Measurements from ENCODE around the gene GSDME. TPM values are rescaled to one million over a fixed set of nuclear protein-coding genes. Genes with fewer than 3 reads are reported as not detected.

Gene GSDME
- polyA plus RNA-seq, 3 donors from 2014 or later = 0.10 TPM; not detected in 2

DNA sequence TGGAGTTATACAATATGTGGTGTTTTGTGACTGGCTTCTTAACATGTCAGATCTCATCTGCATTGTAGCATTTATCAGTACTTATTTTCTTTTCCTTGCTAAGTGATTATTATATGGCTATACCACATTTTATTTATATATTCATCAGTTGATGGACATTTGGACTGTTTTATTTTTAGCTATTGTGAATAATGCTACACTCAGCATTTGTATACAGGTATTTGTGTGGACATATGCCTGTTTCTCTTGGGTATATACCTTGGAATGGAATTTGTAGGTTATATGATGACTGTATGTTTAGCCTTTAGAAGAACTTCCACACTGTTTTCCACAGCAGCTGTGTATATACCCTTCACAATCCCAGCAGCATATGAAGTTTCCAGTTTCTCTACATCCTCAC lies 86.5 kb downstream of the GSDME start:
- H3K9me3 Mint-ChIP-seq = no peaks in the 10 kb centered on the region
- no peaks in the 10 kb centered on the region for H3K36me3 Mint-ChIP-seq
- H3K27me3 Mint-ChIP-seq (ENCODE audit: low read depth in 3 of 3) = peaks cover 0 to 1% (median 0%) of the 10 kb centered on the region in 3 donors
- no peak overlapping the region for H3K27ac Mint-ChIP-seq
- H3K4me3 Mint-ChIP-seq = no peak overlapping the region
- DNase-seq = no peak
- no peaks in the 10 kb centered on the region for H3K4me1 Mint-ChIP-seq

DNA sequence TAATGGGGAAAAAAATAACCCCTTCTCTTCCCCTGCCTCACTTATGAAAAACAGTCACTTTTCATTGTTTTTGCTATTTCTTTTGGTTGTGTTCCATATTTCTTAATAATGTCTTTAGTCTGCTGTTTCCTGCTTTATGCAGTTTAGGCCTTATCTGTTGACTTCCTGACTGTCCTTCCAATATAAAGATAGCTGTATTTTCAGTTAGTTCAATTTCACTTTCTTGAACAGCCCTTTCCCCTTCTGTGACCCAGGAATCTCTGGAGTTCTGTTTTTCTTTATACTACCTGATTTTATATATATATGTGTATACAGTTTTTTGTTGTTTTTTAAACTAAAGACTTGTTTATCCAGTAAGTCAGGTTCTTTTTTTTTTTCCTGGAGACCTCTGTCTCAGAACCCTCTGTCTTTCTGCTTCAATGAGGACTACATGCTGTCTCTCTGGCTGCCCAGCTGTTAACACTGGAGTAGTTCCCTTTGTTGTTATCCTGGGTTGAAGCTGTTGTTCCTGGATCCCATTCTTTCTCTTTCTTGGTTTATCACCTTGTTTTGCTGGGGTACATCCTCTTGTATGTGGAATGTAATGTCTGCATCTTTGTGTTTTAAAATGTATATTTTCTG lies 87.2 kb downstream of the GSDME start:
- Mint-ChIP-seq H3K27ac (peak overlapping the region in 1 of 6 donors; percentile 3), H3K4me3 (no peak overlapping the region)
- no peak for DNase-seq

DNA sequence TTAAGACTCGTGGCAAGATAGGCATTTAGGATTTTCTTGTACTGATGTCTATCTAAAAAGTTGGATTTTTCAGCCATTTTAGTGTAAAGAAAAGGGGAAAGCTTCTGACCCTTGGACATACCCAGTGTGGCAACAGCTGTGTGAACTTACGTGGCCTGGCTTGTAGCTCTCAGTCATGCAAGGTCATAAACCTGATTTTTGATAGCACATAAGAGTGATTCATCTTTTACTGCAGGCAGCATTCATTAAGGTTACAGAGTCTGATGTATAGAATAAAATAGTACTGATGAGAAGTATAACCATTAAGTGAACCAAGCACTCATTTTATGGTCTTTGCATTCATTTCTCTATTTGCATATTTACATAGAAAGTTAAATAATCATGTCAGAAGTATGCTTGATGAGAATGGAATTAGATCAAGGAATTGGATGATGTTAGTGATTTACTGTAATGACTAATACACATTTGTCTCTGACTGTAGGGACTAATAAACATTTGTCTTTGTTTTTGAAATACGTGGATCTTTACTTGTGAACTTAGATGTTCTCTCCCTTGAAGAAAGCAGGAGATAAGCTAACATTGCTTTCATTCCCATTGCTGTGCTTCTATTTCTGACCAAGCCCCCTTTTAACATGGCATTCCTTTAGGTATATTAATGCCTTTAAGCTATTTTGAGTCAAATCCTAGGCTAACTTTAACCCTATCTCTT lies 88.2 kb downstream of the GSDME start:
- Mint-ChIP-seq H3K36me3 (no peaks in the 10 kb centered on the region), H3K27ac (peak overlapping the region in 1 of 6 donors; percentile 1), H3K9me3 (no peaks in the 10 kb centered on the region), H3K4me1 (no peaks in the 10 kb centered on the region), H3K4me3 (no peak overlapping the region), H3K27me3 (ENCODE audit: low read depth in 3 of 3) (peaks cover 0 to 1% (median 0%) of the 10 kb centered on the region in 3 donors)
- no peak for DNase-seq

More for the DNA sequence above, 87.2 kb downstream of the GSDME start:
- no peaks in the 10 kb centered on the region for H3K36me3 Mint-ChIP-seq
- no peaks in the 10 kb centered on the region for H3K9me3 Mint-ChIP-seq
- H3K27me3 Mint-ChIP-seq (ENCODE audit: low read depth in 3 of 3) = peaks cover 0 to 1% (median 0%) of the 10 kb centered on the region in 3 donors
- H3K4me1 Mint-ChIP-seq = no peaks in the 10 kb centered on the region

DNA sequence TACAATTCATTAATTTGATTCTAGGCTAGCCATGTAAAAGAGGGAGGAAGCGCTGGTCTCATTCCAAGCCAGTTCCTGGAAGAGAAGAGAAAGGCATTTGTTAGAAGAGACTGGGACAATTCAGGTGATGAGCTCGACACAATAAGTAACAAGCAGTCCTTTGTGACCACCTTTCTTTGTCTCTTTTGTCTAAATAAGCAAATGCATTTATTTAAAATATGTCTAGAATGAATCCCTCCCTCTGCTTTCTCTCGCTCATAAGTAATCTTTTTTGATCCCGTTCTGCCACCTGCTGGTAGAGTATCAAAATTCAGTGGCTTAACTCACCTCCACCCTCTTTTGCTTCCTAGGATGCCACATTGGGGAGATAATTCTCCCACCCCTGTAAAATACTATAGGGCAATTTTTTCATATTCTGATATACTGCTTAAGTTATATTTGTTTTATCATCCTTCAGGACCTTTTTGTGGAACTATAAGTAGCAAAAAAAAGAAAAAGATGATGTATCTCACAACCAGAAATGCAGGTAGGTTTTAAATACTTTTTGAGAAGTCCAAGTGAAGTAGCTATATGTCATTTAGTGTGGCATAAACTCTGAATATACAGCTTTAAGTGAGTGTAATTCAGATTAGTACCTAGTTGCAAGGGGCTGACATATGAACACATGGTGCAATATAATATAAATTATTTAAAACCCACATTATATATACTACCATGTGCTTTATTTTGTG lies 91.5 kb downstream of the GSDME start:
- H3K27ac Mint-ChIP-seq = no peak overlapping the region
- no peaks in the 10 kb centered on the region for H3K36me3 Mint-ChIP-seq
- no peak overlapping the region for H3K4me3 Mint-ChIP-seq
- peak; percentile 27 to 47 (median 32) for DNase-seq
- no peaks in the 10 kb centered on the region for H3K9me3 Mint-ChIP-seq
- no peaks in the 10 kb centered on the region for H3K4me1 Mint-ChIP-seq
- H3K27me3 Mint-ChIP-seq (ENCODE audit: low read depth in 3 of 3) = no peaks in the 10 kb centered on the region

DNA sequence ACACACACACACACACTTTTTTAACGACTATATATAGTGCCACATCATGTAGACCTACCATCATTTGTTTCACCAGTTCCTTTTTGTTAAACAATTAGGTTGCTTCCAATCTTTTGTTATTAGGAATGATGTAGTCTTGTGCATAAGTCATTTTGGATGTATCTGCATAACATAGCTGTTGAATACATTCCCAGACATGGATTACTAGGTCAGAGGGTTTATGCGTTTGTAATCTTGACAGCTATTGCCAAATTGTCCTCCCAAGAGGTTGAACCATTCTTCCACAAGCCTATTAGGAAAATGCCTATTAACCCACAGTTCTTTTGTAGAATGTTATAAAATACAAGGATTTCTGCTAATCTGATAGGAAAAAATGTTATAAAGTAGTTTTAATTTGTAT lies 96.7 kb downstream of the GSDME start:
- Mint-ChIP-seq H3K9me3 (no peaks in the 10 kb centered on the region), H3K27me3 (ENCODE audit: low read depth in 3 of 3) (no peaks in the 10 kb centered on the region), H3K36me3 (no peaks in the 10 kb centered on the region), H3K27ac (no peak overlapping the region), H3K4me3 (no peak overlapping the region), H3K4me1 (no peaks in the 10 kb centered on the region)
- no peak for DNase-seq

DNA sequence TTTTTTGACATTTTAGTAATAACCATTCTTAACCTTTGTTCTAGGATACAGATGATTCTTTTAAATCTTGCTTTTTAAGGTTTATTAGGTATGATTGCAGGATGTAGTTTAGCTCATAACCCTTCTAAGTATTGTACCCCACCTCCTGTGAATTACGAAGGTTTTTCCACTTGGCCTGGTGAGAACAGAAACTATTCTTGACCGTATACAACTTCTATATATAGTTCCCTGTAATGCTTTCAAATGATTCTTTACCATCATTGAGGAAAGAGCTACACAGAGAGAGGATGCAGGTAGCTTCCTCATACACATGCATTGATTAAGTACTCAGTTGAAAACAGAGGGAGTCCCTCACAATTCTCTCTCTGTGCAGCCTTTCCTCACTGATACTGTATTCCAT lies 97.8 kb downstream of the GSDME start:
- no peak for DNase-seq
- Mint-ChIP-seq H3K27me3 (ENCODE audit: low read depth in 3 of 3) (no peaks in the 10 kb centered on the region), H3K4me1 (no peaks in the 10 kb centered on the region), H3K27ac (no peak overlapping the region), H3K9me3 (no peaks in the 10 kb centered on the region), H3K36me3 (no peaks in the 10 kb centered on the region), H3K4me3 (no peak overlapping the region)

DNA sequence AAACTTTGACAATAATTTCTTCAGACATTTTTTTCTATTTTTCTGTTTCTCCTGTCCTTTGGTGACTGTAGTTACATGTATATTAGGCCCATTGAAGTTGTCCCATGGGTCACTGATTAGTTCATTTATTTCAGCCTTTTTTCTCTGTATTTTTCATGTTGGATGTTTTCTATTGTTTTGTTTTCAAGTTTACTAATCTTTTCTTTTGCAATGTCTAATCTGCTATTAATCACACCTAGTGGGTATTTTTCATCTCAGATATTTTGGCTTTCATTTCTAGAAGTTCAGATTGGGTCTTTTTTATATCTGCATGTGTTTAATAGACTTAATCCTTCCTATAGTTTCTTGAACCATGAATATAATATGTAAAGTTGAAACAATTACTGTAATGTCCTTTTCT lies 99.3 kb downstream of the GSDME start:
- Mint-ChIP-seq H3K4me1 (peaks cover 5 to 8% of the 10 kb centered on the region in 2 donors), H3K9me3 (no peaks in the 10 kb centered on the region), H3K36me3 (no peaks in the 10 kb centered on the region), H3K27ac (no peak overlapping the region), H3K4me3 (no peak overlapping the region), H3K27me3 (ENCODE audit: low read depth in 3 of 3) (no peaks in the 10 kb centered on the region)
- no peak for DNase-seq

DNA sequence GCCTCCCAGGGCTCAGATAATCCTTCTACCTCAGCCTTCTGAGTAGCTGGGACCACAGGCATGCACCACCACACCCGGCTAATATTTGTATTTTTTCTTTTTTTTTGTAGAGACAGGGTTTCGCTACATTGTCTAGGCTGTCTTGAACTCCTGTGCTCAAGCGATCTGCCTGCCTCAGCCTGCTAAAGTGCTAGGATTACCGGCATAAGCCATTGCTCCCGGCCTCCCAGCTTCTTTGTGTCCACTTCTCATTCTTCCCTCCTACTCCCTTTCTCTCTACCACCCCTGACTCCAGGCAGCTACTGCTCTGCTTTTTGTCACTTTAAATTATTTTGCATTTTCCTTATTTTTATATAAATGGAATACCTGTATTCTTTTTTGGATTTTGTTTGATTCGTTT lies 100.7 kb downstream of the GSDME start:
- peak overlapping the region in 1 of 6 donors; percentile 41 for H3K27ac Mint-ChIP-seq
- H3K36me3 Mint-ChIP-seq = no peaks in the 10 kb centered on the region
- DNase-seq = no peak
- no peaks in the 10 kb centered on the region for H3K27me3 Mint-ChIP-seq (ENCODE audit: low read depth in 3 of 3)
- H3K4me1 Mint-ChIP-seq = peaks cover 10 to 14% of the 10 kb centered on the region in 2 donors
- H3K9me3 Mint-ChIP-seq = no peaks in the 10 kb centered on the region
- no peak overlapping the region for H3K4me3 Mint-ChIP-seq

DNA sequence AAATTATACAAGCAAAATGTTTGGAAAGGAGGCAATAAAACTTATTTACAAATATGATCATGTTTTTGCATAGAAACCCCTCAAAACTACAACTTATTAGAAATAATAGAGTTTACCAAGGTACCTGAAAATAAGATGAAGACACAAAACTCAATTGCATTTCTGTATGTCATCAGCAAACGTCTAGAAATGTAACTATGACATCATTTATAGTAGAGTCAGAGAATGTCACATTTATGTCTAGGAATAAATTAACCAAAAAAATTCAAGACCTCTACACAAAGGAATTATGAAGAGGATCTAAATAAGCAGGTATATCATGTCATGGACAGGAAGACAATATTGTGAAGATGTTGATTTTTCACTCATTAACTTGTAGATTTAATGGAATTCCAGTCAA lies 103.0 kb downstream of the GSDME start:
- peaks cover 0 to 2% (median 0%) of the 10 kb centered on the region in 3 donors for H3K27me3 Mint-ChIP-seq (ENCODE audit: low read depth in 3 of 3)
- H3K4me3 Mint-ChIP-seq = no peak overlapping the region
- no peaks in the 10 kb centered on the region for H3K9me3 Mint-ChIP-seq
- no peak for DNase-seq
- peaks cover 10 to 14% of the 10 kb centered on the region in 2 donors for H3K4me1 Mint-ChIP-seq
- no peaks in the 10 kb centered on the region for H3K36me3 Mint-ChIP-seq
- H3K27ac Mint-ChIP-seq = peak overlapping the region in 1 of 6 donors; percentile 17

DNA sequence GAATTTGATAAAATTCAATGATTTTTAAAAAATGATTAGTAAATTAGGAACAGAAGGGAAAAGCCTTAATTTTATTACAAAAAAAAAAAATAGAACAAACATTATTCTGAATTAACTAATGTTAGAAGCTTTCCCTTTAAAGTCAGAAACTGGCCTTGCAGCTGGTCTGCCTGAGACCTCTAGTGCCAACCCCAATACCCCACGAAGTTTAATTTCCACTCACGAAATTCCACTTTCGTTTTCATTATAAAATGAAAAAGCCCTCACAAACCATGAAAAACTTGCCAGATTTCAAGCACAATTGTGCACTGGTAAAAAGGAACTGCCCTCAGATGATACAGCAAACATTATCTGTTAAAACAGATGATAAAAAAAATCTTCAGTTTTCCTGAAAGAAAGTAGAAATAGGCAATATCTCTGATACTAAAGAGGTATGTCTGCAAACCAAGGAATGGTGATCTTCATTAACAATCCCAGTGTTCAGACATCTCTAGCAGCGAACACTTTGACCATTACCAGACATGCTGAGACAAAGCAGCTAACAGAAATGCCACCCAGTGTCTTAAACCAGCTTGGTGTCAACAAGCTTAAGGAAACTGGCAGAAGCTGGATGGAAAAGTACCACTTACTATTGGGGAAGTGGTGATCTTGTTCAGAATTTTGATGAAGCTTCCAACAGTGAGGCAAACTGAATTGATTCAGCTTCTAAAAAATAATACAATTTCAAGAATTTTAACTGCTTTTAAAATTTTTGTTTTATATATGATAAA lies 103.8 kb downstream of the GSDME start:
- Mint-ChIP-seq H3K27me3 (ENCODE audit: low read depth in 3 of 3) (peaks cover 0 to 2% (median 0%) of the 10 kb centered on the region in 3 donors), H3K4me3 (peak overlapping the region; percentile 82 to 85 (median 83))

DNA sequence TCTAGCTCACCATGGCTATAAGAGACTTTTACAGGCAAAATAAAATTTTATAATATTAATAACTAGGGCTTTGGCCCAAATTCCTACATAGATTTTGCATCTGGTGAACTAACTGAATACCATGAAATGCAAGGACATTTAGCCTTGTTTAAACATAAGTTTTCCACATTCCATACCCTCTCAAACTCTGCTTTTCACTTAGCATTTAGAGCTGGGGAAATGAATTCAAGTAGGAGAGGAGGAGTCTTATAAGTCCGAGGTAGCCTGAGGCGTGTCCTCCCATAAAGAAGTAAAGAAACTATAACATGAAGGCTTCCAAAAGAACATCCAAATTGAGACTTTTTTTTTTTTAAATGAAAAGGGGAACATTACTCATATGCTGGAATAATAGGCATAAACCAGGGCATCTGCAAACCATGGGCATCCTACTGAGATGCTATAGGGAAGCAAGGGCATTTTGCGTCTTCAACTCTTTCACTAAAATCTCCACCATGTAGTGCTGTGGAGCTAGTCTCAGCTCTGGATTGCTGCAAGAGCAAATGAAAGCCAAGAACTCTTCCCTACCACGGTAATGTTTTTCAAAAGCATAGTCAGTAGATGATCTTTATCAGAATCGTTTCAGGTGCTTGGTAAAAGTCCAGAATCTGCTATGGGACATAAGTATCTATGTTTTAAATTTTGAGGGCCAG lies 104.9 kb downstream of the GSDME start:
- no peak for DNase-seq
- Mint-ChIP-seq H3K9me3 (no peaks in the 10 kb centered on the region), H3K36me3 (no peaks in the 10 kb centered on the region), H3K4me1 (peaks cover 10 to 14% of the 10 kb centered on the region in 2 donors), H3K4me3 (peak overlapping the region in 4 of 5 donors; percentile 3 to 83 (median 42)), H3K27me3 (ENCODE audit: low read depth in 3 of 3) (peaks cover 0 to 2% (median 0%) of the 10 kb centered on the region in 3 donors), H3K27ac (peak overlapping the region in 2 of 6 donors; percentile 23 to 75)

More for the DNA sequence above, 103.8 kb downstream of the GSDME start:
- Mint-ChIP-seq H3K4me1 (peaks cover 10 to 14% of the 10 kb centered on the region in 2 donors), H3K36me3 (no peaks in the 10 kb centered on the region), H3K9me3 (no peaks in the 10 kb centered on the region), H3K27ac (peak overlapping the region; percentile 47 to 85 (median 76))
- DNase-seq = peak; percentile 5 to 14 (median 9)
